ENCODE results near the gene SPAG7.

SPAG7 gene

DNA sequence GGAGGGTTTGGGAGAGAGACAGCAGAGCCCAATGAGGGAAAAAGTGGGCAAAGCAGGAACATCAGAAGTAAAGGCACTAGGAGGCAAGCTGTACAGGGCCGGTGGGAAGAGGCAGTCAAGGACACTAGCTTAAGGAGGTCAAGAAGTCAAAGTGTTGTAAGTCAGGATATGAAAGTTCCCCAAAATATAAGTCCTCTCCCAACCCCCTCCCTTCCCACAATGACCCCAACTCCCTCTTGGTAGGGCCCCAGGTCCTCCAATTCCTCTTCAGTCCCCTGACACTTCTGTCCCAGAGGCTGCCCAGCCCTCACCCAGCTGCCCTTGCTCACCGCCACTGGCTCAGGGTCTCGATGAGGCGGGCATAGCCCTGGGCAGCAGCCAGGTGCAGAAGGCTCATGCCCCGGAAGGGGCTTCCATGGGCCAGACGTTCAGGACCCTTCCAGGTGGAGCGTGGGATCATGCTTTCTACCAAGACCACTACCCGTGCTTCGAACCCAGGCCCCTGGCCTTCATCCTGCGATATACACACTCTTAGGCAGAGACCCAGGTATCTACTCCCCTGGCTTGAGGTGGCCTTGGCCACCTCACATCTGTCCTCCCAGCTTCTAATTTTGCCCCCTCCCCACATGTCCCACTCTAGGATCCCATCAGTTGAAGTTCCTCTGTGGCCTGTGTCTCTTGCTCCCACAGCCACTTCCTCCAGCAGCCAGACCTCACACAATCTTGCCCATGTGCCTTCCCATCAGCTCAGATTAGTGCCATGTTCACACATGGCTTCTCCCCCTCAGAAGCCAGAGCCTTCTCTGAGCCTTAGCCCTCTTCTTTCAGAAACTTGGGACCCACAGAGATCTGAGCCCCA lies 5.9 kb upstream of the SPAG7 start:
- no peak for DNase-seq

DNA sequence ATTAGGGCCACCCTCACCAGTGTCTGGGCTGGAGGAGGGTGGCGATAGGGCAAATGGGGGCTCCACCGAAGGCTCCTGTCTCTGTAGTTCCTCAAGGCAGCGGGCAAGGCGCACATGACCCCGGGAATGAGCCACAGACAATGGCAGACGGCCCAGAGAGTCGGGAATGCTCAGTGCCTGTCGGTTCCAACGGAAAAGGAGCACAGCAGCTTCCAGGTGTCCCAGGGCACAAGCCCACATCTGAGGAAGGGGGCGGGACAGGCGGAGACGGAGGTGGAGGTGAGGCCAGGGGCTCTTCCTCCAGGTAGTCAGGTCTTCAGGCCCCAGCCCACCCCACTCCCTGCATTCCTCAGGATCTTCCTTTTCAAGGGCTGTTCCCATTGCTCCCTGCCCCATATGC lies 5.1 kb upstream of the SPAG7 start:
- no peak for DNase-seq

DNA sequence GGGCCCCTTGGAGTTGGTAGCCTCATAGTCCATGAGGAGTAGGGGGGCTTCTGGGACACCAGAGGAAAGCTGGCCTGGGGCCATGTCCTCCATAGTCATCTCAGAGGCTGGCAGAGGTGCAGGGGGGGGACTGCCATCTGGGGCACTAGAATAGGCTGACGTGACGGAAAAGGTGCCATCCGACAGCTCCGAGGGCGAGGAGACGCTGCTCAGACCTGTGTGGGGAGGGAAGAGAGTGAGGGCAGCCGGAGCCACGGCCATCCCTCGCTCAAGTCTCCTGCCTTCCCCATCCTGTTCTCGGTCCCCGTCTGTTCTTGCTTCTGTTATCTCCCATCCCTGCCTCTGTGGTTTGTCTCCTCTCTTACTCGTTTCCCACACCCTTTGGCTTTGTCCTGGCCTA lies 4.7 kb upstream of the SPAG7 start:
- DNase-seq: no peak

DNA sequence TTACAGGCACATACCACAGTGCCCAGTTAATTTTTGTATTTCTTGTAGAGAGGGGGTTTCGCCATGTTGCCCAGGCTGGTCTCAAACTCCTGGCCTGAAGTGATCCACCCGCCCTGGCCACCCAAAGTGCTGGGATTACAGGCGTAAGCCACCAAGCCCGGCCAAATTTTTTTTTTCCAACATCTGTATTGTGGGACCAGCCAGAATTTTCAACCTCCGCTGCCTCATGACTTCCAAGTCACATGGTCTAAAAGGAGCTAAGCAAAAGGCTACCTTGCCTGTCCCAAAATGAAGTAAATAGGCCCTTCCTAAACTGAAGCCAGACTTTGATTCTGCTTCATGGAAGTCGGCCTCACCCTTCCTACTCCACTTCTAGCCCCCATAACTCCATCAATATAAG lies 4.2 kb upstream of the SPAG7 start:
- no peak for DNase-seq

DNA sequence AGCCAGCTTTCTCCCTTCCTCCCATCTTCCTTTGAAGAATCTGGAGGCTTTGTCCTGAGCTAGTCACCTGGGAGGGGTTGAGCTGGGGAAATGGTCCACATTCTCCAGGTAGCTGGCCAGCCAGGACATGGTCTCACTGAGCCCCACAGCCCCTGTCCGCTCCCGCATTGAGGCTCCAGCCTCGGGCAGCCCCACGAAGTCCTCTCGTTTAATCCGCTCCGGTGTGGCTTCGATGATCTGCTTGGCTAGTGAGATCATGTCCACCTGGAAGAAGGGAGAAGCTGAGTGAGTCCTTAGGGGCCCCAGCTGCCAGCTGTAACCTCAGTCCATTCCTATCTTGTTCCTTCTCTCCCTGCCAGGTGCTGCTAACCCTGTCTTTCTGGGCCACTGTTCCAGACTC lies 2.7 kb upstream of the SPAG7 start:
- DNase-seq: no peak

DNA sequence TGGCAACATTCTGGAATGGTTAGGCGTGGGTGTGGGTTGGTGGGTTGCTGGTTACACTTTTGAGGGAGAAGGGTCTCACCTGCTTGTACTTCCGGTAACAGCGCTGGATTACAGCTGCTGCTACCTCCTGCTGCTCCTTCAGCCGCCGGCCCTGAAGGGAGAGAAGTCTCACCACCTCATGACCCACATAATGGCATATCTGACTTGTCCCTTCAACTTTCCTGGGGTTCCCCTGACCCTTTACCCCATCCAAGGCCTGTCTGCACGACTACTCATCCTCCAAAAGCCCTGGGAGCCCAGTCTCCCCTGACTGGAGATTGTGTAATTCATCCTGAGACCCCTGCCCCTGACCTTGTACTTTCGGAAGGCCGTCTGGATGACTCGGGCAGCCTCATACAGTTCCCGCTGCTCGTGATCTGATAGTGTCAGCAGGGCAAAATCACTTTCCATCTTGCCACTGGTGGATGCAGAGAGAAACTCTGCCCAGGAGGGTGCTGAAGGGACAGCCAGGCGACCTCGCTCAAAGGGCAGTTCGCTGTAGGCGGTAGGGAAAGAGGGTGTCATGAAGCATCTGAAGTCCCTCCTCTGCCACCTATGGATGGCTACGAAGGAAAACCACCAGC lies 2.0 kb upstream of the SPAG7 start:
- DNase-seq: peak; percentile 21

DNA sequence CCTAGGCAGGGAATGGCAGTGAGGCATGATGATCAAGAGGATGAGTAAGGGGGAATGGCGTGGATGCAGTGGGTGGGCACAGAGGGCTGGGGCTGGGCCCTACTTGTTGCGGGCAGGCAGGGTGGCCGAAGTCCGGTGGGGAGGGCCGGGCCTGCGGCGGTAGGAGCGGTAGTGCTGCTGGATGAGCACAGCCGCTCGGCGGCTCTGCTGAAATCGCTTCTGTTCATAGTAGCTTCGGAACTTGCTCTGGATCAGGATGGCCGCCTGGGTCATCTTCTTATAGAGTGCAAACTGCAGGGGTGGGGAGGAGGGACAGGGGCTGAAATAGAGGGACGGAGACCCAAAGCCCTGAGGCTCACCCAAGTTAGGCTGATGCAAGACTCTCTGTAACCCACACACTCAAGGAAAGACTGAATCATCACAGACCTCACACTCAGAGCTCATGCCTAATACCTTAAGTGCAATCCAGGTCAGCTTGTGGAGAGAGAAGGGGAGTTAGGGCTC lies 1.5 kb upstream of the SPAG7 start:
- DNase-seq: peak; percentile 85

DNA sequence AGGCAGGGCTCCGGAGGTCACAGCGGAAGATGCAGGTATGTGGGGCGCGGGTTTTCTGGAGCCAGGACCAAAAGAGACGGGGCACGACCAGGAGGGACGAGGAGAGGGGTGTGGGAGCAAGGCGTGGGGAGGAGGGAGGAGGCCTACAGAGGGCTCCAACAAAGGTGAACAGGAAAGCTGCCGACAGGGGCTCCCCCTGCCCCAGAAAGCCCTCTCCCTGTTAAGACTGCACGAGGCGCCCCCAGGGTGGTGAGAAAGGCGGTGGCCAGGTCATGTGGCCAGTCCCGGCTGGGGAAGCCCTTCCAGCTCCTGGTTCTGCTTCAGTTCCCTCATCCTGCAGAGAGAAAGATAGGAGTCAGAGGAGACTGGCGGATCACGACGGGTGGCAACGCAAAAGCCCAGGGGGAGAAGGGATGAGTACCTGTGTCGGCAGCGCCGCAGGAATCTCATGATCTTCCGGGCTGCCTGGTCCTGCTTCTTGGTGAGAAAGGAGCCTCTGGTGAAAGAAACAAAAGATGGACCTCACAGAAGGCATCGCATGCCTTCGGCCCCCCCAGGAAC lies 949 bp upstream of the SPAG7 start:
- DNase-seq: peak; percentile 38

DNA sequence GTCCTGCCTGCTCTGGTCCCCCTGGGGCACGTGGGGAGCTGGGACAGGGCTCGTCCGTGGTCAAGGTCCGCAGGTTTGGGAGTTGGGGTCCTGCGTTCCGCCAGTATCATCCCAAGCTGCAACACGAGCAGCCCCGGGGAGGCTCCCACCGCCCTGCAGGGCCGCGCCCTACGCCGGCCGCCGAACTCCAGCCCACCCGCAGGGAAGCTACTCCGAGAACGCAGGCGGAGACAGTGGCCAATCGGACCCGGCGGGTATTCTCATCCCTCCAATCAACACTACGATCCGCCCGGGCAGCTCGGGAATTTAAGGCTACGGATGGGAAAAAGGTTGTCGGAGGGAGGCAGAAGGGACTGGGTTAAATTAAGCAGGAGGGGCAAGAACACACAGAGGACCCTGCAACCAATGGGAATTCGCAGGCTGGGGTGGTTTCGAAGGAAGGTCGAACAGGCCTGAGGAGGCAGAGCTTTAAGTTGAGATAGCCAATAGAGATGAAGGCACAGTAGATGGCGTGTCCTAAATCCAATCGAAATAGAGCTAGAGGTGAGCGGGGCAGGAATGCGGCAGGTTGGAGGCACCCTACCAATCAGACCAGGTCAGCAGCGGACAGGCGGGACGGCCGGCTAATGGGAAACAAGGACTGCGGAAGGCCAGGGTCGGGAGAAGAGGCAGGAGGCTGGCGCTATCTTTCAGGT lies 626 bp downstream of the SPAG7 start:
- DNase-seq: peak; percentile 98

DNA sequence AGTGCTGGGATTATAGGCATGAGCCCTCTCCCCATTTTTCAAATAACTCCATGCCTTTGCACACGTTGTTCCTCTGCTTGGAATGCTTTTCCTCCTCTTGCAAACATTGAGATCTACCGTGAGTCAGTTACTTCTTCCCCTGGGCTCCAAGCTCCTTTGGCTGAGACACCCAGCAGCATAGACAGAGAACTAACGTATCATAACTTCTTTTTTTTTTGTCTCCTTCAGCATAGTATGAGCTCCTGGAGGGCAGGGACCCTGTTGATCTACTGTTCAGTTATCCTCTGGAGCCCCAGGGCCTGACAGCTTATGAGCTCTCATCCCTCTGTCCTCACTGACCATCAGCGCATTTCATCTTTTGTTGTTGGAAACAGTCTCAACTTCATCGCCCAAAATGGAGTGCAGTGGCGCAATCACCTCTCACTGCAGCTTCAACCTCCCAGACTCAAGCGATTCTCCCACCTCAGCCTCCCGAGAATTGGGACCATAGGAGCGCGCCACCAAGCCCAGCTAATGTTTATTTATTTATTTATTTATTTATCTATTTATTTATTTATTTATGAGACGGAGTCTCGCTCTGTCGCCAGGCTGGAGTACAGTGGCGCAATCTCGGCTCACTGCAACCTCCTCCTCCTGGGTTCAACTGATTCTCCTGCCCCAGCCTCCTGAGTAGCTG lies 2.2 kb downstream of the SPAG7 start:
- no peak for DNase-seq

DNA sequence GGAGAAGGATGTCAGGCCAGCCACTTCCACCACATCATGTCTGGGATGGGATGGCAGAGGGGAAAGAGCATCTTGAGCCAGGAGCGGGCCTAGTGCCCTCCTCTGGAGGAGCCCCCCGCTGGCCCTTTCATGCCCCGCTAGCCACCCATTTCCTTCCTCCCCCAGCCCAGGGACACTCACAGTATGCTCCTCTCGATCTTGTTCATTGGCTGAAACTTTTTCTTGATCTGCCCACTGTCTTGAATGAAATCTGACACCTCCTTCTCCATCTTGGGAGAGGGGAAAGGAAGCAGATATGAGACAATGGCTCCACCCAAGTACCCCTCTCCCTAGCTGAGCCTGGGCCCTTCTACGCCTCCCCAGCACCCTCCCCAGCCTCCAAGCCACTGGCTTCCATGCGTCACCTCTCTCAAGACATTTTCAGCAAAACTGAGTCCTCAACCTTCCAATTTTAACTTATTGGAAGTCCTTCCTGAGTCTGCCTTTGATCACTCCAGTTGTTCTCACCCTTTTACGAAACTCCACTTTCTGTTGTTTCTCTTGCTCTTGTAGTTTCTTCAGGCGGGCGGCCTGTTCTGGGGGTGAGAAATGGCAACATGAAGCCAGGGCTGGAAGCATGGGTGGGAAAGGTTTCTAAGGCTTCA lies 7.2 kb downstream of the SPAG7 start:
- DNase-seq: no peak

DNA sequence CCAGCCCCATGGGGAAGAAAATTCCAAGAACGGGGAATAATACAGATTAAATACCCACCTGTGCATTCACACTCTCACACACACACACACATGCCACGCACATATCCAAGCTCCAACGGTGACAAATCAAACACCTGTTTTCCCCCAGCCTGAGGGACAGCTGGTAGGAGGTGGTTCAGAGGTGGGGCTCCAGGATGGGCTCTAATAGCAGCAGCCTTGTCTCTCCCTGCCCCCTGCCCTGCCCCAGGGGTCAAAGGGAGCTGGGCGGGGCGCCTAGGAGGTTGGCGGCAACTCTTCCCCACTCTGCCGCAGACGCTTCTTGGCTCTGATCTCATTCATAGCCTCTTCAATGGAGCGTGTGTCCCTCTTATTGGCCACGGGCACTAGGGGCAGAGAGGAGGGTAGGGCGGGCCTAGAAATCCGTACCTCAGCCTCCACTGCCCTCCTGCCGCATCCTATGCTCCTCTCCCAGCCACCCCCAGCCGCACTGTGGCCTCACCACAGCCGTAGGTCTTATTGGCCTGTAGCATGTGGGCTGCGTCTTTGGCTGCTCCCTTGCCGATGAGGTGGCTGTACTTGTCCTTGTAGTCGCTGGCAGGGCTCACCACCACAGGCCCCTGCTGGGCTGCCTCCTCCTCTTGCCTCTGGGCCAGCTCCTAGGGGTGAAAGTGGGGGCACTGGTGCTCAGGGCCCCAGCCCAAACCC lies 8.2 kb downstream of the SPAG7 start:
- DNase-seq: no peak

DNA sequence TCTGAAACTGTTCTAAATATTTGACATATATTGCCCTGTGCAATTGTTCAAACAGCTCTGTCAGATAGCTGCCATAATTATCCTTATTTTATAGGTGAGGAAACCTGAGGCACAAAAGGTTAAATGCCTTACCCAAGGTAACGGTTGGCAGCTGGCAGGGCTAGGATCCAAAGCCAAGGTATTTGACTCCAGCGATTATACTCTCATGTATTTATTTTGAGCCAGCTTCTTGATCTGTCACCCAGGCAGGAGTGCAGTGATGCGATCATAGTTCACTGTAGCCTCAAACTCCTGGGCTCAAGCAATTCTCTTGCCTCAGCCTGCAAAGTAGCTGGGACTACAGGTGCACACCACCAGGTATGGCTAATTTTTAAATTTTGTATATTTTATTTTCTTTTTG lies 9.5 kb downstream of the SPAG7 start:
- no peak for DNase-seq

DNA sequence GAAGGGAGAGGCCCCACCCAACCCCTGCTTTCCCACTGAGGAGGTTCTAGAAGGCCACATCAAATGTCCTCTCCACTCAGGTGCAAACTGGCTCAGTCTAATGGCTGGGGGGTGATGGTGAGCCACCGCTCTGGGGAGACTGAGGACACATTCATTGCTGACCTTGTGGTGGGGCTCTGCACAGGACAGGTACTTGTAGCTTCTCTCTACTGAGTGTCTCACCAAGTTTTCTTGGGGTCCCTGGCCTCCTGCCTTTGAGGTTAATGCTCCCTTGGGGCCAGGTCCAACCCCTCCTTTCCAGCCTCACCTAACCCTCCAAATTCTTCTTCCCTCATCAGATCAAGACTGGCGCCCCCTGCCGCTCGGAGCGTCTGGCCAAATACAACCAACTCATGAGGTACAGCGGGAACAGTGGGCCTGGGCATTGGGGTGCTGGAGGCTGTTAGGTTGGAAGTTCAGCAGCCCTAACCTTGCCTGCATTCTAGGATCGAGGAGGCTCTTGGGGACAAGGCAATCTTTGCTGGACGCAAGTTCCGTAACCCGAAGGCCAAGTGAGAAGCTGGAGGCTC lies 11.0 kb downstream of the SPAG7 start:
- DNase-seq: peak; percentile 44

DNA sequence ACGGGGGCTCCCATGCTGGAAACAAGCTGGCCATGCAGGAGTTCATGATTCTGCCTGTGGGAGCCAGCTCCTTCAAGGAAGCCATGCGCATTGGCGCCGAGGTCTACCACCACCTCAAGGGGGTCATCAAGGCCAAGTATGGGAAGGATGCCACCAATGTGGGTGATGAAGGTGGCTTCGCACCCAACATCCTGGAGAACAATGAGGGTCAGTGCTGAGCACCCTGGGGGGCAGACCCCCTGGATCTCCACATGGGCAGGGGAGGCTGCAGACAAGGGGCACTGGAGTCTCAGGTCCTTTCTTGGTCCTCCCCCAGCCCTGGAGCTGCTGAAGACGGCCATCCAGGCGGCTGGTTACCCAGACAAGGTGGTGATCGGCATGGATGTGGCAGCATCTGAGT lies 12.5 kb downstream of the SPAG7 start:
- DNase-seq: no peak

DNA sequence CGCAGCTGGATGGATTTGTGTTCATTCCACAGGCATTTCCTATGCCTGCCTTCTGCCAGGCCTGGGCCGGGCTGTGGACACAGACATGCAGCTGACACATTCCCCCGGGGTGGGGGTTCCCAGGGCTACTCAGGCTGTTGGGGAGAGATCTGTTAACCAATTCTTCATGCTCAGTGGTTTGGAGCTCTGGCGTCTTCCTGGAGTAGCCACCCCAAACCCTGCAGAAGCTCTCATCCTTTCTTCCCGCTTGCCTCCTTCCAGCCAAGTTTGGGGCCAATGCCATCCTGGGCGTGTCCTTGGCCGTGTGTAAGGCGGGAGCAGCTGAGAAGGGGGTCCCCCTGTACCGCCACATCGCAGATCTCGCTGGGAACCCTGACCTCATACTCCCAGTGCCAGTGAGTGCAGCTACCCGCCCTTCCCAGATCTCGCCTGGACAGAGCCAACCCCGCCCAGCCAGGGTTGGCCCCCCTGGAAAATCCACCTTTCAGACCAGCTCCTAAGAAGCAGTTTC lies 14.1 kb downstream of the SPAG7 start:
- DNase-seq: no peak

DNA sequence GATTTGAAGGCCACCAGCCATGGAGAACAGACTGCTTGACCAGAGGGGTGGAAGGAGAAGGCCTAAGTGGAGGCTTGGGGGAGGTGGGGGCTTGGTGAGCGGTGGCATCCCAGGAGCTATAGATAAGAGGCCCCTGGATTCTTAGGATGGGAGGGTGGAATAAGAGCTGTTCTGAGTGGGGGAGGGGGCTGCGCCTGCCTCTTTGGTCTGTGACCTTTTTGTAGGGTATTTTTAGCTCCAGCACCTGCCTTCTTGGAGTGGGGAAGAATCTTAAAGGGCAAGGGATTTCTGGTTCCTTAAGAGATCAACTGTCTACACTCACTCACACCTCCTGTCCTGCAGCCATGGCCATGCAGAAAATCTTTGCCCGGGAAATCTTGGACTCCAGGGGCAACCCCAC lies 16.1 kb downstream of the SPAG7 start:
- no peak for DNase-seq

DNA sequence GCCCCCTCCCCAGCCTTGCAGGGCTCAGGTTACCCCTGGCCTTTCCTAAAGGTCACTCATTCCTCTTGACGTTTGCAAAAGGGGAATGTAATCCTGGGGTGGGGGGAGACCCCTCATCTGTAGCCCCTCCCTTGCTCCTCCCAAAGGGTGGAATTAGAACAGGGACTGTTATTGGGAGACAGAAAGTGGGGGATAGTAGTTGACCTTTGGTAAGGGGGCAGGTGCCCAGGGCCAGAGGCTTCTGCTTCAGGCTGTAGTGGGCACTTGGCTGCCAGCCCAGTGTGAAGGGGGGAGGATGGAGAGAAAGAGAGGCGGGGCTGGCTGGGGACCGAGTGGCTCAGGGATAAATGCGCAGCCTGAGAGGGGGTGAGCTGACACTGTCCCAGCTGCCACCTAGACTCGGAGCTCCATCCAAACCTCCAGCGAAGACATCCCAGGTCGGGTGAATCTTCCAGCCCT lies 16.8 kb downstream of the SPAG7 start, which contains the start of gene ENO3:
Gene ENO3 (plus strand): TSS at position 374 of the 459 bp plus-strand sequence. CDS start 711 bp downstream, outside the sequence.
- peak; percentile 12 for DNase-seq

DNA sequence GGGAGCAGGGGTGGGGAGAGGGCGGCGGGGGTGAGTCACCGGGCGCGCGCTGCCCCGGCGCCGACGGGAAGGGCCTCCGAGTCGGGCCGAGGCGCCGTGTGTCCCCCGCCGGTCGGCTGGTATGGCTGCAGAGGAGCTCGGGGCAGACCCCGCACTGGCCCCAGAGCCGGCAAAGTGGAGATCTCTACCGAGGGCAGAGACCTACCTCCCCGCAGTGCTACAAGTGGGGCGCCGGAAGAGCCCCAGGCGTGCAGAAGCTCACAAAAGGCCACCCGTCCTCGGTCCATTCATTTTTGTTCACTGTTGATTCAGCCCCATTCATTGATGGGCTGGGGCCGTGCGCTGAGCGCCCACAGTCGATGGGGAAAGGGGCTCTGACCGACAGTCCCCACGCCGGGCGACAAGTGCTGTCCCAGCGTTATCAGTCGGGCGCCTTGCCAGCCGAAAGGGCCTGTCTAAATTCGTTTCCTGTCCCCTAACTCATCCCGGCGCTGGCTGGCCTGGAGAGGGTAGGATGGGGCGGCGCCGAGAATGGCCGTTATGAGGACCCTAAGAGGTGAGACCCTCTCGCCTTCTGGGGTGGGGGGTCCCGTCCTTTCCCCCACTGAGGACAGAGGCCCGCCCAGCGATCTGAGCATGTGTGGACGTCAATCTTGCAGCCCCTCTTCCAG lies 17.4 kb downstream of the SPAG7 start:
- peak; percentile 47 for DNase-seq

Data from activated CD4-positive, alpha-beta T cell treated with anti-CD3 and anti-CD28 coated beads, Interleukin-2, Interleukin-6, amounts not matched to agents 100 ng/mL and 50 ng/mL, durations not matched to agents 16 hours and 8 hours (primary cell).